Endothelial cell of umbilical vein (primary cell): ENCODE data around the gene VPS41. TPM values are rescaled to one million over a fixed set of nuclear protein-coding genes. Genes with fewer than 3 reads are reported as not detected.

Experiments
- BruUV-seq: library from RNA; stranded (reverse); fragments of 400-500 nt; replicated peaks from 2 replicates; lab custom pipeline; 2021; lab: Mats Ljungman, UMichigan
- CTCF ChIA-PET: fragments of 300-600, 350-600 bp; sonication (Branson Sonifier 250); formaldehyde crosslinking; loops from one replicate; lab custom pipeline; 2021; ENCODE audit warnings: antibody characterized with exemption, inconsistent platforms; lab: Charles Lee
- POLR2A ChIA-PET: fragments of 300-600, 350-600 bp; sonication (Branson Sonifier 250); formaldehyde crosslinking; loops from one replicate; lab custom pipeline; 2021; ENCODE audit warnings: antibody characterized with exemption, inconsistent platforms; lab: Charles Lee
- DNase-seq: peaks from one replicate; pipeline ENCODE4 v3.0.0-alpha.2; 2011; ENCODE audit warnings: low read depth, low spot score
- FAIRE-seq: peaks from 2 replicates; lab custom pipeline; 2011; peaks lifted over from hg19 to GRCh38; lab: Jason Lieb, UNC
- H2AFZ ChIP-seq: 2 replicates; pipeline ENCODE4 v1.6.0; 2012; ENCODE audit warnings: low read depth, low read length, control low read depth, inconsistent platforms
- H3K27ac ChIP-seq: 2 replicates; pipeline ENCODE4 v1.5.1; 2011; ENCODE audit warnings: low read depth, mild to moderate bottlenecking, control low read depth, low read length, moderate library complexity; ENCODE audit not compliant: insufficient read depth
- H3K27me3 ChIP-seq, 2 experiments: 2 replicates each; pipeline versions ENCODE4 v1.6.0 to v1.6.1; 2011; ENCODE audit warnings: low read length in 2 of 2, mixed read lengths in 1 of 2; ENCODE audit not compliant: control insufficient read depth in 2 of 2, insufficient read depth in 2 of 2
- H3K36me3 ChIP-seq, 2 experiments: 2 replicates in 1 of 2; 3 replicates in 1 of 2; pipeline ENCODE4 v1.5.1; 2011; ENCODE audit warnings: low read length in 2 of 2, mild to moderate bottlenecking in 1 of 2, moderate library complexity in 1 of 2; ENCODE audit not compliant: control insufficient read depth in 2 of 2, insufficient read depth in 2 of 2; ENCODE audit errors: extremely low read depth in 1 of 2
- H3K4me1 ChIP-seq: 3 replicates; pipeline ENCODE4 v1.5.1; 2011; ENCODE audit warnings: mild to moderate bottlenecking, low read length; ENCODE audit not compliant: control insufficient read depth, insufficient read depth; ENCODE audit errors: extremely low read depth
- H3K4me2 ChIP-seq: 2 replicates; pipeline ENCODE4 v1.6.1; 2011; ENCODE audit warnings: low read length, control low read depth, mixed read lengths; ENCODE audit not compliant: insufficient read depth
- H3K4me3 ChIP-seq, 3 experiments: fragments of 200-600 bp in 1 of 3; sonication (generic), shearing (Covaris generic) in 1 of 3; replicated peaks in 1 of 3; 2 replicates each; pipeline ENCODE4 v1.5.1; 2011 to 2016; ENCODE audit warnings: control low read depth in 3 of 3, low read length in 3 of 3, mild to moderate bottlenecking in 2 of 3, inconsistent platforms in 1 of 3, low read depth in 1 of 3, moderate library complexity in 1 of 3; ENCODE audit not compliant: insufficient read depth in 1 of 3
- H3K79me2 ChIP-seq: 2 replicates; pipeline ENCODE4 v1.6.0; 2012; ENCODE audit warnings: low read length, inconsistent platforms; ENCODE audit not compliant: control insufficient read depth, insufficient read depth
- H3K9ac ChIP-seq: replicated peaks from 2 replicates; pipeline ENCODE3; 2011; ENCODE audit warnings: low read length, control low read depth; ENCODE audit not compliant: insufficient read depth; ENCODE audit errors: extremely low read depth
- H3K9me1 ChIP-seq: replicated peaks from 3 replicates; pipeline ENCODE4 v1.6.0; 2011; ENCODE audit warnings: mild to moderate bottlenecking, low read length; ENCODE audit not compliant: control insufficient read depth, insufficient read depth; ENCODE audit errors: extremely low read depth
- H3K9me3 ChIP-seq: replicated peaks from 2 replicates; pipeline ENCODE4 v1.5.1; 2012; ENCODE audit warnings: low read length, inconsistent platforms; ENCODE audit not compliant: control insufficient read depth, insufficient read depth
- H4K20me1 ChIP-seq: replicated peaks from 2 replicates; pipeline ENCODE3; 2011; ENCODE audit warnings: mild to moderate bottlenecking, low read length; ENCODE audit not compliant: control insufficient read depth, insufficient read depth; ENCODE audit errors: extremely low read depth
- CTCF ChIP-seq, 2 donors: IDR thresholded peaks; 1 replicate in 1 of 2; 2 replicates in 1 of 2; pipeline ENCODE4 v1.5.1; 2011; ENCODE audit warnings: low read length in 2 of 2, mild to moderate bottlenecking in 2 of 2, moderate library complexity in 2 of 2, control low read depth in 1 of 2, inconsistent platforms in 1 of 2, low read depth in 1 of 2; ENCODE audit not compliant: insufficient read depth in 1 of 2; ENCODE audit errors: extremely low read depth in 1 of 2
- EZH2 ChIP-seq: IDR thresholded peaks from 2 replicates; pipeline ENCODE4 v1.6.1; 2012; ENCODE audit warnings: borderline replicate concordance, low read depth, mild to moderate bottlenecking, moderate library complexity, low read length, inconsistent platforms; ENCODE audit not compliant: severe bottlenecking
- FOS ChIP-seq: IDR thresholded peaks from 2 replicates; pipeline ENCODE4 v1.6.1; 2011; ENCODE audit warnings: mild to moderate bottlenecking, low read length, moderate library complexity, borderline replicate concordance; ENCODE audit not compliant: insufficient read depth
- GATA2 ChIP-seq: IDR thresholded peaks from 2 replicates; pipeline ENCODE4 v1.7.0; 2011; ENCODE audit warnings: low read depth, mild to moderate bottlenecking, moderate library complexity, mixed read lengths, low read length; ENCODE audit not compliant: insufficient read length, insufficient read depth
- JUN ChIP-seq: IDR thresholded peaks from 2 replicates; pipeline ENCODE4 v1.6.1; 2011; ENCODE audit warnings: borderline replicate concordance, low read depth; ENCODE audit not compliant: insufficient read length, insufficient read depth
- MAX ChIP-seq: IDR thresholded peaks from 2 replicates; pipeline ENCODE4 v1.6.1; 2011; ENCODE audit not compliant: insufficient read depth, insufficient read length
- MYC ChIP-seq: IDR thresholded peaks from one replicate; pipeline ENCODE4 v1.6.1; 2011; ENCODE audit warnings: mild to moderate bottlenecking, low read depth, low read length
- POLR2A ChIP-seq: IDR thresholded peaks from 2 replicates; pipeline ENCODE4 v1.6.1; 2012; ENCODE audit warnings: low read depth, mild to moderate bottlenecking, control low read depth, low read length
- POLR2AphosphoS5 ChIP-seq: IDR thresholded peaks from 2 replicates; pipeline ENCODE4 v1.6.1; 2012; ENCODE audit warnings: low read depth, mild to moderate bottlenecking, control low read depth, low read length, moderate library complexity; ENCODE audit not compliant: insufficient read depth
- dilution Hi-C: fragments of 300-500 bp; cut with MboI; formaldehyde crosslinking; loops from one replicate; pipeline ENCODE4 v1.15.0; 2019; ENCODE audit warnings: low sequenced_read_pairs; ENCODE audit not compliant: extremely low pct_ligation_motif_present
- intact Hi-C: fragments of 100-400 bp; cut with micrococcal nuclease; formaldehyde crosslinking; loops from one replicate; pipeline ENCODE4 v1.10.0; 2022
- polyA plus RNA-seq, 4 experiments: library from polyadenylated mRNA; depleted of rRNA in 3 of 4; stranded (reverse) in 3 of 4; unstranded in 1 of 4; fragments of >200 nt; gene quantifications; 2 replicates each; pipeline versions ENCODE4 v1.2.1 to v1.2.3, GENCODE V29; 2011 to 2012; ENCODE audit warnings: missing spikeins in 1 of 4
- total RNA-seq: library from RNA; stranded (reverse); gene quantifications from 2 replicates; pipeline ENCODE4 v1.2.3, GENCODE V29; 2021

Gene VPS41
- total and polyA plus RNA-seq, 2 donors (not counting 3 experiments of a cell fraction or from before 2014, with no cell fraction given): 14.3 to 79.8 TPM

GRCh38 chr7:38681882-38682281, 227.1 kb downstream of the VPS41 start:
- no peak overlapping the region for H3K4me3 ChIP-seq
- no peak overlapping the region for H2AFZ ChIP-seq
- DNase-seq (no peak), FAIRE-seq (no peak)
- dilution Hi-C loops (no loop called here), intact Hi-C loops (no loop called here)
- ChIA-PET POLR2A (no interaction called here), CTCF (no interaction called here)
- H3K79me2 ChIP-seq: no peaks in the 10 kb centered on the region
- H3K27me3 ChIP-seq: no peaks in the 10 kb centered on the region
- H3K4me1 ChIP-seq: peaks cover 2% of the 10 kb centered on the region
- no peak overlapping the region for H3K9ac ChIP-seq
- no peak overlapping the region for H3K27ac ChIP-seq
- no peaks in the 10 kb centered on the region for H3K36me3 ChIP-seq
- no peaks in the 10 kb centered on the region for H4K20me1 ChIP-seq
- no TSS peak for BruUV-seq
- H3K9me1 ChIP-seq: no peaks in the 10 kb centered on the region
- H3K4me2 ChIP-seq: no peak overlapping the region
- TF ChIP-seq MYC (no peak), FOS (no peak), JUN (no peak), CTCF (IDR thresholded peaks at IDR 0.05; ENCODE audit: extremely low read depth in 1 of 2, insufficient read depth in 1 of 2, low read depth in 1 of 2, low read length in 2 of 2) (no peak), POLR2A (no peak), GATA2 (no peak), POLR2AphosphoS5 (no peak), MAX (no peak), EZH2 (no peak)
- H3K9me3 ChIP-seq: no peaks in the 10 kb centered on the region
